T-cell (primary cell): Measurements from ENCODE around the gene LSM12. TPM values are rescaled to one million over a fixed set of nuclear protein-coding genes. Genes with fewer than 3 reads are reported as not detected.
A peak's percentile ranks its signal among the peaks of the same experiment; 100 is the strongest.

Experiments
- ATAC-seq, 4 experiments: fragments of 200-7000 bp in 3 of 4; fragments of 150-1000 bp in 1 of 4; cut with Tn5 transposase; replicated peaks in 1 of 4; 1 replicate in 3 of 4; 2 replicates in 1 of 4; pipeline ENCODE4 v1.10.0; 2021; ENCODE audit warnings: moderate library complexity in 3 of 4, mild to moderate bottlenecking in 2 of 4, moderate number of reproducible peaks in 1 of 4
- CTCF ChIA-PET, 2 donors: fragments of 300-600 bp; sonication (Branson Sonifier 250); formaldehyde crosslinking; loops; one replicate each; lab custom pipeline; 2022; ENCODE audit warnings: antibody characterized with exemption in 2 of 2; lab: Charles Lee
- POLR2A ChIA-PET, 2 donors: fragments of 300-600 bp; sonication (Branson Sonifier 250); formaldehyde crosslinking; loops; one replicate each; lab custom pipeline; 2022; ENCODE audit warnings: antibody characterized with exemption in 2 of 2; lab: Charles Lee
- DNase-seq, 35 experiments: peaks; one replicate each; pipeline versions ENCODE4 v3.0.0 to v3.0.0-alpha.2; 2013 to 2023
- H3K27ac ChIP-seq: one replicate; pipeline ENCODE4 v1.5.1; 2013; ENCODE audit warnings: low read length
- H3K27me3 ChIP-seq, 2 experiments: replicated peaks in 1 of 2; 1 replicate in 1 of 2; 2 replicates in 1 of 2; pipeline versions ENCODE4 v1.6.1 to v1.7.0; 2013; ENCODE audit warnings: low read length in 1 of 2, mixed read lengths in 1 of 2; ENCODE audit not compliant: control insufficient read depth in 2 of 2, insufficient read depth in 2 of 2; ENCODE audit errors: extremely low read depth in 1 of 2
- H3K36me3 ChIP-seq, 2 donors: 1 replicate in 1 of 2; 2 replicates in 1 of 2; pipeline versions ENCODE4 v1.6.1 to v1.7.0; 2013; ENCODE audit warnings: low read length in 1 of 2; ENCODE audit not compliant: control insufficient read depth in 2 of 2, insufficient read depth in 1 of 2; ENCODE audit errors: extremely low read depth in 1 of 2
- H3K4me1 ChIP-seq, 2 experiments: 1 replicate in 1 of 2; 2 replicates in 1 of 2; pipeline versions ENCODE4 v1.6.1 to v1.7.0; 2013; ENCODE audit warnings: low read length in 2 of 2, mixed read lengths in 1 of 2; ENCODE audit not compliant: insufficient read depth in 2 of 2, control insufficient read depth in 1 of 2; ENCODE audit errors: extremely low read depth in 1 of 2
- H3K4me3 ChIP-seq, 2 donors: 1 replicate in 1 of 2; 2 replicates in 1 of 2; pipeline versions ENCODE4 v1.5.1 to v1.7.0; 2013; ENCODE audit warnings: mild to moderate bottlenecking in 2 of 2, low read length in 1 of 2, moderate library complexity in 1 of 2; ENCODE audit not compliant: control insufficient read depth in 1 of 2; ENCODE audit errors: extremely low read depth in 1 of 2
- H3K9me3 ChIP-seq: 2 replicates; pipeline ENCODE4 v1.7.0; 2013
- H3K27ac Mint-ChIP-seq, 2 donors: one replicate each; pipeline ENCODE4 v1.8.0; 2020 to 2021; ENCODE audit warnings: mild to moderate bottlenecking in 2 of 2, mixed read lengths in 2 of 2
- H3K27me3 Mint-ChIP-seq, 2 donors: one replicate each; pipeline ENCODE4 v1.8.0; 2021 to 2022; ENCODE audit warnings: mixed read lengths in 2 of 2
- H3K36me3 Mint-ChIP-seq: one replicate; pipeline ENCODE4 v1.8.0; 2021; ENCODE audit warnings: mixed read lengths
- H3K4me1 Mint-ChIP-seq, 3 donors: one replicate each; pipeline ENCODE4 v1.8.0; 2020 to 2022; ENCODE audit warnings: mixed read lengths in 3 of 3, mild to moderate bottlenecking in 1 of 3
- H3K4me3 Mint-ChIP-seq, 3 donors: one replicate each; pipeline ENCODE4 v1.8.0; 2020 to 2022; ENCODE audit warnings: mild to moderate bottlenecking in 3 of 3, mixed read lengths in 3 of 3, moderate library complexity in 3 of 3
- H3K9me3 Mint-ChIP-seq, 3 donors: one replicate each; pipeline ENCODE4 v1.8.0; 2020 to 2022; ENCODE audit warnings: mixed read lengths in 3 of 3
- WGBS: methylation state at CpG from one replicate; pipeline ENCODE4 v1.1.5; 2013; ENCODE audit warnings: missing lambda C conversion rate; ENCODE audit not compliant: insufficient coverage; 5-methylcytosine and 5-hydroxymethylcytosine counted together
- total RNA-seq, 35 experiments: library from RNA in 6 of 35; stranded (reverse) in 6 of 35; fragments of 120-200 nt in 1 of 35; gene quantifications; one replicate each; pipeline versions ENCODE4 v1.2.1 to v1.2.4 and lab custom pipeline; 2013 to 2026

The LSM12 gene
- total RNA-seq, 5 donors from 2014 or later (not counting 1 experiment from before 2014, with no cell fraction given) = 29.4 to 39.0 (median 37.1) TPM

DNA sequence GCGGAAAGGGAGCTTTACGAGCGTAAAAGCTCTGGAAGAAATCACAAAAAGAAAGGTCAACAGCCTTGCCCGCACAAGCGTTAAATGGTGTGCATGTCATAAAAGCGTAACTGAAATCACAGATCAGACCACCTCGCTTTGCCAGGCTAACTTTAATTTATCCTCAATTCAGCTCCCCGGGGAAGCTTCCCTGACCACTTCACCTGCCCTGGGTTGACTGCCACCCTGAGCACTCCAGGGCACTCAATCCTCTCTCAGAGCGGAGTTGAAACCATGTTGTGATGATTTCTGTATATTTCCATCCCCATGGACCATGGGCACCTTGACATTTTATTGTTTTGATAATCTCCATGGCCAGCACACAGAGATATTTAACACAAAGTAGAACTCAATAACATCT lies 78.2 kb downstream of the LSM12 start:
- peaks cover 16 to 41% of the 10 kb centered on the region in 2 donors for H3K27me3 Mint-ChIP-seq
- H3K27ac Mint-ChIP-seq = no peak overlapping the region
- ChIA-PET CTCF (no interaction called here), POLR2A (no interaction called here)
- Histone ChIP-seq H3K4me3 (no peak overlapping the region), H3K27me3 (peaks cover 5 to 44% of the 10 kb centered on the region in 2 experiments), H3K9me3 (no peaks in the 10 kb centered on the region), H3K36me3 (no peaks in the 10 kb centered on the region), H3K27ac (no peak overlapping the region), H3K4me1 (peaks cover 0 to 12% of the 10 kb centered on the region in 2 experiments)
- peaks cover 0 to 6% (median 0%) of the 10 kb centered on the region in 3 donors for H3K4me1 Mint-ChIP-seq
- ATAC-seq = no peak
- no peaks in the 10 kb centered on the region for H3K36me3 Mint-ChIP-seq
- DNase-seq = no peak
- no peaks in the 10 kb centered on the region for H3K9me3 Mint-ChIP-seq
- H3K4me3 Mint-ChIP-seq = no peak overlapping the region
- 80% methylated on average over 8 of the region's 9 CpGs for WGBS

DNA sequence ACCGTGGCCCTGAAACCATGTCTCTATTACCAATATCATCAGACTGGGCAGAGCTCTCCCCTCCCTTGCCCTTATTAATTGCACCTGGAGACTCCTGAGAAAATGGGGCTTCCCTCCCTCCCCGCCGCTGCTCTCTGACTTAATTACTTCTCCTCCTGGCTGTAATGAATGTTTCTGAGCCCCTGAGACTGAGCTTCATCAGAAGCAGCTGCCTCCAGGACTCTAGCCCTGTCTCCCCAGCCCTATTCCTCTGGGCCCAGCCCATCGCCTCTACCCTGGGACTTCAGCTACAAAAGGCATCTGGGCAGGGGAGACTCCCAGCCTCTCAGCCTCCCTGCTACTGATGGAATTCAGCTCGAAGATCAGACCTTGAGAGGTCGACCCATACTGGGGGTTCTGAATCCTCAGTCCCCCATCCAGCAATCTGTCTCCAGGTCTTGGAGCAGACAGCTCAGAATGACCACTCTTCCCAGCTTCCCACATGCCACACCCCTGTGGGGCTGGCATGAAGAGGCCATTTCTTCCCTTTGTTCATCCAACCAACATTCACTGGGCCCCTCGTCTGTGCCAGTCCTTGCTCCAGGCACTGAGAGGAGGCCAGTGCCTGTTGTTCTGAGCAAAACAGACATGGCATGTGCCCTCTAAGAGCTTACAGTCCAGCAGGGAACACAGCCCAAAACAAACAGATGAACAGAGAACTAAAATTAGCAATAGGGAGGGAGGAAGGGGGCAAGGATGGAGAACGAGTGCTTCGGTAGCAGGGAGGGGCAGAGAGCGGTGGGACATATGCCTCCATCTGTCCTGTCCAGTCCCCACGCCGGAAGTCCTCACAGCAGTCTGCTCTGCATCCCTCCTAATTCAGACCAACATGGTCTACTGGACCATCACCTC lies 79.1 kb downstream of the LSM12 start:
- Histone ChIP-seq H3K4me3 (no peak overlapping the region), H3K27me3 (peaks cover 8 to 48% of the 10 kb centered on the region in 2 experiments), H3K36me3 (no peaks in the 10 kb centered on the region), H3K27ac (no peak overlapping the region), H3K4me1 (peaks cover 0 to 15% of the 10 kb centered on the region in 2 experiments), H3K9me3 (no peaks in the 10 kb centered on the region)
- no peaks in the 10 kb centered on the region for H3K9me3 Mint-ChIP-seq
- peaks cover 0 to 8% (median 0%) of the 10 kb centered on the region in 3 donors for H3K4me1 Mint-ChIP-seq
- no peak for DNase-seq
- H3K27ac Mint-ChIP-seq = no peak overlapping the region
- H3K27me3 Mint-ChIP-seq = peaks cover 23 to 51% of the 10 kb centered on the region in 2 donors
- no peaks in the 10 kb centered on the region for H3K36me3 Mint-ChIP-seq
- ChIA-PET POLR2A (no interaction called here), CTCF (interaction anchor here in 1 of 2 donors (0.7 kb wide), 1 partner anchor 109 kb away, joined by 3 read pairs; no protein-coding TSS in a partner anchor)
- no peak overlapping the region for H3K4me3 Mint-ChIP-seq
- WGBS = 66% methylated on average over 11 of the region's 12 CpGs
- ATAC-seq = no peak

DNA sequence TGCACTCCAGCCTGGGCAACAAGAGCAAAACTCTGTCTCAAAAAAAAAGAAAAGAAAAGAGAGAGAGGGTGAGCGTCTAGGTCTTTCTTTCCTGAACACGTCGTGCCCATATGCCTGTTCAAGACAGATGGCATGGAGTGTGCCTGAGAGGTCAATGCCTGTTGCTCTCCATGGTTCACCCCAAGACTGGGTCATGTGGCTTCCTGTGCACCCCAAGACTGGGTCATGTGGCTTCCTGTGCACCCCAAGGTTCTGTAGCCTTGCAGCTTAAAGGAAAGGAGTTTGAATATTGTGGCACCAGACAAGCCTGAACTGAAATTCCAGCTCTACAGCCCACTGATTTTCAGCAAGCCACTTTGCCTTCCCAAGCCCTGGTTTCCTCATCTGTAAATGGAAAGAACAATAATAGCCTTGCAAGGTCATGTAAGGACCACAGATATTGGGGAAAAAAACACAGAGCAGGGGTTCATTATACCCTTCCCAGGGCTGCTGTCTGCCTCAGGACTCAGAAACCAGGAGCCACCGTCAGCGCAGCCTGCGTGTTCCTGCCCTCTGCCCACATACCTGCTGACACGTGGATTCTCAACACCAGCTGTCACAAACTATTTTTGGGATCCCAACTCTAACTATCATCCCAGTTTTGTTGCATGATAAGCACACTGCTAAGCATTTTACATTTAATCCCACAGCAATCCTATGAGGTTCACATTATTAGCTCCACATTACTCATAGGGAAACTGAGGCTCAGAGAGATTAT lies 80.1 kb downstream of the LSM12 start:
- H3K4me3 Mint-ChIP-seq = no peak overlapping the region
- no peaks in the 10 kb centered on the region for H3K36me3 ChIP-seq
- no peak overlapping the region for H3K4me3 ChIP-seq
- DNase-seq (no peak), ATAC-seq (no peak)
- WGBS = 84% methylated on average over 7 of the region's 7 CpGs
- H3K27ac Mint-ChIP-seq = peak overlapping the region in 1 of 2 donors; percentile 37
- no peaks in the 10 kb centered on the region for H3K9me3 Mint-ChIP-seq
- H3K27me3 ChIP-seq = peaks cover 12 to 54% of the 10 kb centered on the region in 2 experiments
- no peaks in the 10 kb centered on the region for H3K9me3 ChIP-seq
- ChIA-PET POLR2A (no interaction called here), CTCF (interaction anchor here in 1 of 2 donors (0.5 kb wide), 1 partner anchor 330 kb away, joined by 3 read pairs; no protein-coding TSS in a partner anchor)
- peaks cover 0 to 8% (median 0%) of the 10 kb centered on the region in 3 donors for H3K4me1 Mint-ChIP-seq
- H3K27me3 Mint-ChIP-seq = peaks cover 30 to 60% of the 10 kb centered on the region in 2 donors
- peaks cover 0 to 15% of the 10 kb centered on the region in 2 experiments for H3K4me1 ChIP-seq
- H3K27ac ChIP-seq = no peak overlapping the region
- H3K36me3 Mint-ChIP-seq = no peaks in the 10 kb centered on the region

DNA sequence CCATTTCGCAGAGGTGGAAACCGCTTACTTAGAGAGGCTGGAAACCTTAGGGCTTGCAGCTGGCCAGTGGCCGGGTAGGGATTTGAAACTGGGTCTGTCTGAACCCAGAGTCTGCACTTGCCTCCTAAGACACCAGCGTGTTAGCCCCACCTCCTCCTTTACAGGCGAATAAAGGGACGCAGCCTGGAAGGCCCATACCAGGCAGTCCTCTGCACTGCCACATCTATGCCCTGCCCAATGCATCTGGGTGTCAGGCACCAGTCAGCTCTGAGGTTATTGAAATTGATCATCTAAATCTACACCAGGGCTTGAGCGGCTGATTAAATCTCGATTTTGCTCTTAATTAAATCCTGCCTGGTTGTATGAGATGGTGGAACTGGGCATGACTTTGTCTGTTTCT lies 82.0 kb downstream of the LSM12 start:
- H3K4me3 Mint-ChIP-seq = peak overlapping the region in 1 of 3 donors; percentile 32
- H3K27me3 Mint-ChIP-seq = peaks cover 30 to 69% of the 10 kb centered on the region in 2 donors
- Histone ChIP-seq H3K4me1 (peaks cover 0 to 15% of the 10 kb centered on the region in 2 experiments), H3K27ac (no peak overlapping the region), H3K9me3 (no peaks in the 10 kb centered on the region), H3K27me3 (peaks cover 15 to 52% of the 10 kb centered on the region in 2 experiments), H3K36me3 (no peaks in the 10 kb centered on the region), H3K4me3 (no peak overlapping the region)
- DNase-seq (no peak), ATAC-seq (no peak)
- no peaks in the 10 kb centered on the region for H3K36me3 Mint-ChIP-seq
- CTCF ChIA-PET = interaction anchor here in 1 of 2 donors (0.5 kb wide), 1 partner anchor 1272 kb away, joined by 3 read pairs; no protein-coding TSS in a partner anchor
- 100% methylated on average over 4 of the region's 8 CpGs for WGBS
- peaks cover 0 to 8% (median 0%) of the 10 kb centered on the region in 3 donors for H3K4me1 Mint-ChIP-seq
- no peak overlapping the region for H3K27ac Mint-ChIP-seq
- POLR2A ChIA-PET = no interaction called here
- no peaks in the 10 kb centered on the region for H3K9me3 Mint-ChIP-seq

Other genes starting within 250 kb of the LSM12 start
- gene MPP3, start 233.5 kb downstream of the LSM12 start, total RNA-seq = under 1 TPM in 4 of 5 donors, not detected in 1; 0.32 to 0.60 (median 0.44) TPM
- not detected for gene CD300LG, start 219.5 kb downstream of the LSM12 start, total RNA-seq
- 1 to 10 TPM; 1.6 to 5.6 (median 3.2) TPM for gene MPP2, start 159.1 kb downstream of the LSM12 start, total RNA-seq
- not detected for gene PPY, start 124.2 kb downstream of the LSM12 start, total RNA-seq
- not detected for gene PYY, start 112.7 kb downstream of the LSM12 start, total RNA-seq
- 1 to 10 TPM in 4 of 5 donors, under 1 TPM in 1; 0.35 to 2.4 (median 1.8) TPM for gene NAGS, start 62.0 kb downstream of the LSM12 start, total RNA-seq
- 10 to 100 TPM; 13.4 to 32.4 (median 26.6) TPM for gene TMEM101, start 51.7 kb downstream of the LSM12 start, total RNA-seq
- gene G6PC3, start 4.1 kb upstream of the LSM12 start, total RNA-seq = 10 to 100 TPM in 4 of 5 donors, 1 to 10 TPM in 1; 9.4 to 19.0 (median 16.2) TPM
- 10 to 100 TPM; 68.6 to 81.4 (median 72.8) TPM for gene HDAC5, start 57.0 kb upstream of the LSM12 start, total RNA-seq
- gene HROB, start 75.3 kb upstream of the LSM12 start, total RNA-seq = 1 to 10 TPM in 4 of 5 donors, under 1 TPM in 1; 0.73 to 3.4 (median 1.1) TPM
- gene ASB16, start 104.0 kb upstream of the LSM12 start, total RNA-seq = under 1 TPM in 1 of 5 donors, not detected in 4; 0.15 TPM
- gene TMUB2, start 120.3 kb upstream of the LSM12 start, total RNA-seq = 10 to 100 TPM; 42.0 to 46.6 (median 43.0) TPM
- 100 to 1,000 TPM; 101 to 130 (median 125) TPM for gene ATXN7L3, start 133.2 kb upstream of the LSM12 start, total RNA-seq
- 100 to 1,000 TPM; 162 to 228 (median 213) TPM for gene UBTF, start 153.0 kb upstream of the LSM12 start, total RNA-seq
- gene SLC4A1, start 201.5 kb upstream of the LSM12 start, total RNA-seq = not detected
- under 1 TPM in 3 of 5 donors, not detected in 2; 0.38 to 0.65 (median 0.41) TPM for gene RUNDC3A, start 241.9 kb upstream of the LSM12 start, total RNA-seq